Kidney (tissue), 14 donors: ENCODE measurements around the gene FAM13A. TPM values are rescaled to one million over a fixed set of nuclear protein-coding genes. Genes with fewer than 3 reads are reported as not detected.
A peak's percentile ranks its signal among the peaks of the same experiment; 100 is the strongest.

Experiments used
- DNase-seq, 5 donors: peaks; one replicate each; pipeline ENCODE4 v3.0.0-alpha.2; 2013 to 2020
- FAIRE-seq: peaks from 2 replicates; lab custom pipeline; 2012; peaks lifted over from hg19 to GRCh38; lab: Jason Lieb, UNC
- H3K27ac ChIP-seq, 2 donors: one replicate each; pipeline ENCODE4 v1.7.0; 2013; ENCODE audit warnings: low read depth in 2 of 2, low read length in 2 of 2, inconsistent platforms in 1 of 2
- H3K27me3 ChIP-seq: one replicate; pipeline ENCODE4 v1.7.1; 2013; ENCODE audit warnings: low read length, inconsistent platforms; ENCODE audit not compliant: control insufficient read depth, insufficient read depth
- H3K36me3 ChIP-seq, 3 donors: one replicate each; pipeline versions ENCODE4 v1.7.0 to v1.7.1; 2013; ENCODE audit warnings: low read length in 3 of 3, control low read depth in 1 of 3, inconsistent platforms in 1 of 3; ENCODE audit not compliant: insufficient read depth in 3 of 3, control insufficient read depth in 2 of 3
- H3K4me1 ChIP-seq, 3 donors: one replicate each; pipeline versions ENCODE4 v1.7.0 to v1.7.1; 2013; ENCODE audit warnings: low read length in 3 of 3, inconsistent platforms in 1 of 3, low read depth in 1 of 3; ENCODE audit not compliant: control insufficient read depth in 2 of 3, insufficient read depth in 2 of 3
- H3K4me3 ChIP-seq, 3 donors: one replicate each; pipeline versions ENCODE4 v1.7.0 to v1.8.1; 2013; ENCODE audit warnings: low read length in 3 of 3, control low read depth in 1 of 3, inconsistent platforms in 1 of 3
- H3K9ac ChIP-seq, 3 donors: one replicate each; pipeline versions ENCODE4 v1.7.0 to v1.7.1; 2013; ENCODE audit warnings: low read length in 3 of 3, control low read depth in 1 of 3, inconsistent platforms in 1 of 3
- H3K9me3 ChIP-seq, 3 donors: one replicate each; pipeline versions ENCODE4 v1.7.0 to v1.7.1; 2013; ENCODE audit warnings: low read length in 3 of 3, control low read depth in 1 of 3, inconsistent platforms in 1 of 3; ENCODE audit not compliant: control insufficient read depth in 2 of 3, insufficient read depth in 1 of 3
- CTCF ChIP-seq: IDR thresholded peaks from 3 replicates; pipeline ENCODE4 v1.5.1; 2012; ENCODE audit warnings: mild to moderate bottlenecking, moderate library complexity, borderline replicate concordance; ENCODE audit not compliant: insufficient read depth; ENCODE audit errors: extremely low read depth
- intact Hi-C: fragments of 100-400 bp; cut with DNase I; formaldehyde crosslinking; loops from one replicate; pipeline ENCODE4 v1.11.1; 2022
- polyA plus RNA-seq: library from polyadenylated mRNA; stranded (reverse); fragments of 350-450 nt; fragmentation: Illumina TruSeq; extraction: RNeasy Lipid Tissue Mini Kit (QIAGEN cat#74804); gene quantifications from one replicate; pipeline ENCODE4 v1.2.3, GENCODE V29; 2014; ENCODE audit warnings: low read depth, low replicate concordance; ENCODE audit not compliant: insufficient read depth
- total RNA-seq: library from RNA; stranded (reverse); fragmentation: NEBNext Ultra II Directional; extraction: Animal tissue kit (Norgen Biotek cat#: 25700); gene quantifications from one replicate; pipeline ENCODE4 v1.2.1, GENCODE V29; 2021
- donor health status: control.
- donor health status: control.
- donor health status: control.
- donor health status: control.
- donor health status: control.
- donor health status: DM: yes; HTN: yes; CAD: no.
- donor health status: Normal renal cell carcinoma (clear cell type).

The FAM13A gene
- total and polyA plus RNA-seq, 2 donors from 2014 or later, result 12.9 to 48.3 TPM

- H3K9ac ChIP-seq, result peak overlapping the region in 2 of 3 donors; percentile 4 to 54
- H3K4me3 ChIP-seq, result peak overlapping the region in 2 of 3 donors; percentile 59 to 66
- no peak for TF ChIP-seq CTCF
- intact Hi-C loops, result no loop called here
- peak overlapping the region; percentile 78 to 80 for H3K27ac ChIP-seq
- peaks cover 0 to 20% (median 15%) of the 10 kb centered on the region in 3 donors for H3K4me1 ChIP-seq
- FAIRE-seq (peak; percentile 88), DNase-seq (peak; percentile 80 to 97 (median 93))
- H3K36me3 ChIP-seq, result peaks cover 4 to 11% (median 9%) of the 10 kb centered on the region in 3 donors
- H3K9me3 ChIP-seq, result no peaks in the 10 kb centered on the region
- no peaks in the 10 kb centered on the region for H3K27me3 ChIP-seq
These were observed 319.6 kb downstream of the FAM13A start for GRCh38 chr4:88737307-88737941.

- intact Hi-C loops, result no loop called here
- Histone ChIP-seq H3K27ac (peak overlapping the region; percentile 20 to 54), H3K27me3 (no peaks in the 10 kb centered on the region), H3K9me3 (no peaks in the 10 kb centered on the region), H3K9ac (peak overlapping the region in 1 of 3 donors; percentile 34), H3K36me3 (peaks cover 4 to 18% (median 8%) of the 10 kb centered on the region in 3 donors), H3K4me3 (peak overlapping the region in 2 of 3 donors; percentile 53 to 54), H3K4me1 (peaks cover 0 to 20% (median 15%) of the 10 kb centered on the region in 3 donors)
- DNase-seq (no peak), FAIRE-seq (no peak)
- no peak for TF ChIP-seq CTCF
These were observed 320.7 kb downstream of the FAM13A start for GRCh38 chr4:88736264-88736663.

- DNase-seq (no peak), FAIRE-seq (no peak)
- Histone ChIP-seq H3K4me1 (peaks cover 0 to 20% (median 15%) of the 10 kb centered on the region in 3 donors), H3K36me3 (peaks cover 4 to 19% (median 4%) of the 10 kb centered on the region in 3 donors), H3K9ac (peak overlapping the region in 1 of 3 donors; percentile 34), H3K9me3 (no peaks in the 10 kb centered on the region), H3K27ac (peak overlapping the region in 1 of 2 donors; percentile 10), H3K4me3 (peak overlapping the region in 2 of 3 donors; percentile 3 to 54), H3K27me3 (no peaks in the 10 kb centered on the region)
- intact Hi-C loops, result no loop called here
- TF ChIP-seq CTCF, result no peak
These were observed 321.4 kb downstream of the FAM13A start for GRCh38 chr4:88735564-88735963.
